A673 (cell line): ENCODE results near the gene C16orf96. TPM values are rescaled to one million over a fixed set of nuclear protein-coding genes. Genes with fewer than 3 reads are reported as not detected.

Experiments used
- BruUV-seq: library from RNA; stranded (reverse); fragments of 400-500 nt; replicated peaks from 2 replicates; lab custom pipeline; 2021; lab: Mats Ljungman, UMichigan
- CTCF ChIA-PET: fragments of 300-600 bp; sonication (Branson Sonifier 250); formaldehyde crosslinking; loops from one replicate; lab custom pipeline; 2022; ENCODE audit warnings: antibody characterized with exemption; lab: Charles Lee
- POLR2A ChIA-PET: fragments of 300-600 bp; sonication (Branson Sonifier 250); formaldehyde crosslinking; loops from one replicate; lab custom pipeline; 2022; ENCODE audit warnings: antibody characterized with exemption; ENCODE audit not compliant: low non-redundant PET; lab: Charles Lee
- DNase-seq: peaks from one replicate; pipeline ENCODE4 v3.0.0-alpha.2; 2015; ENCODE audit warnings: low spot score
- H3K27ac ChIP-seq: fragments of 200-600 bp; sonication (generic); 2 replicates; pipeline ENCODE4 v1.5.1; 2016; ENCODE audit warnings: mixed run types, low read depth, mild to moderate bottlenecking, mixed read lengths, antibody characterized with exemption, low read length; ENCODE audit not compliant: poor library complexity, severe bottlenecking
- H3K27me3 ChIP-seq: fragments of 200-600 bp; sonication (generic); replicated peaks from 2 replicates; pipeline ENCODE4 v1.6.1; 2017; ENCODE audit warnings: mixed run types, low read depth, mild to moderate bottlenecking, mixed read lengths, antibody characterized with exemption, low read length; ENCODE audit not compliant: insufficient read depth, poor library complexity
- H3K36me3 ChIP-seq: fragments of 200-600 bp; sonication (generic); 2 replicates; pipeline ENCODE4 v1.6.1; 2016; ENCODE audit warnings: mixed run types, mild to moderate bottlenecking, mixed read lengths, antibody characterized with exemption, low read length; ENCODE audit not compliant: insufficient read depth, poor library complexity, severe bottlenecking
- H3K4me1 ChIP-seq: fragments of 200-600 bp; sonication (generic); 2 replicates; pipeline ENCODE4 v1.6.1; 2017; ENCODE audit warnings: mixed run types, mild to moderate bottlenecking, mixed read lengths, antibody characterized with exemption, low read length; ENCODE audit not compliant: insufficient read depth, poor library complexity, severe bottlenecking
- H3K4me3 ChIP-seq: fragments of 200-600 bp; sonication (generic); 2 replicates; pipeline ENCODE4 v1.5.1; 2016; ENCODE audit warnings: low read depth, mixed run types, mild to moderate bottlenecking, mixed read lengths, low read length; ENCODE audit not compliant: poor library complexity, severe bottlenecking
- H3K9me3 ChIP-seq: fragments of 200-600 bp; sonication (generic); 2 replicates; pipeline ENCODE4 v1.6.1; 2016; ENCODE audit warnings: mixed run types, low read depth, mild to moderate bottlenecking, mixed read lengths, antibody characterized with exemption, low read length; ENCODE audit not compliant: poor library complexity, severe bottlenecking
- CTCF ChIP-seq: fragments of 300-800, 200-600 bp; sonication (generic); conservative IDR thresholded peaks from 2 replicates; pipeline ENCODE4 v1.5.1; 2017; ENCODE audit warnings: low read depth, mild to moderate bottlenecking, antibody characterized with exemption, low read length, moderate library complexity, mixed read lengths
- EZH2 ChIP-seq: fragments of 200-600 bp; sonication (generic); IDR thresholded peaks from 2 replicates; pipeline ENCODE4 v1.6.1; 2017; ENCODE audit warnings: borderline replicate concordance, low read depth, mild to moderate bottlenecking, mixed read lengths, antibody characterized with exemption, low read length; ENCODE audit not compliant: poor library complexity, severe bottlenecking
- intact Hi-C: fragments of 100-400 bp; cut with micrococcal nuclease; formaldehyde crosslinking; loops from one replicate; pipeline ENCODE4 v1.10.0; 2022; ENCODE audit not compliant: unreplicated experiment
- total RNA-seq: library from RNA; stranded (reverse); gene quantifications from 2 replicates; pipeline ENCODE4 v1.2.3, GENCODE V29; 2021

The C16orf96 gene
- total RNA-seq, 1 experiment from 2014 or later = not detected

DNA sequence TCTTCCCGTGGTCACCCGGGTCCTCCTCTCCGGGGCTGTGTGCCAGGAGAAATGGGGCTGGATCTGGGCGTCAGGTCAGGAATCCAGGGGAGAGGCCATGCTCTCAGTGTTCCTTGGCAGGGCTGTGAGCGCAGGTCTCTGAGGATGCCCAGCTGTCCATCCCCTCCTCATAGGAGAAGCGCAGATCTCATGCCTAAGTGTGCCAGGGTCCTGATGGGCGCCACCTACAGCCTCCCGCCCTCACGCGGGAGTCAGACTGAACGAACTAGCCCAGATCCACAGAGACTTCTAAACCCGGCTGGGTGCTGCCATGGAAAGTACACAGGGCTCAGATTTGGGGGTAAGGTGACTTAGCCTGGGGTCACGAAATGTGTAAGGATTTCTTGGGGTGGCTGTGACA lies 92.8 kb downstream of the C16orf96 start:
- no peak for DNase-seq
- H3K4me1 ChIP-seq = no peaks in the 10 kb centered on the region
- POLR2A ChIA-PET = no interaction called here
- H3K36me3 ChIP-seq = peaks cover 5% of the 10 kb centered on the region
- no peak overlapping the region for H3K27ac ChIP-seq
- CTCF ChIA-PET = no interaction called here
- no peaks in the 10 kb centered on the region for H3K27me3 ChIP-seq
- no TSS peak for BruUV-seq
- intact Hi-C loops = no loop called here
- no peak for TF ChIP-seq EZH2
- no peaks in the 10 kb centered on the region for H3K9me3 ChIP-seq
- no peak overlapping the region for H3K4me3 ChIP-seq

DNA sequence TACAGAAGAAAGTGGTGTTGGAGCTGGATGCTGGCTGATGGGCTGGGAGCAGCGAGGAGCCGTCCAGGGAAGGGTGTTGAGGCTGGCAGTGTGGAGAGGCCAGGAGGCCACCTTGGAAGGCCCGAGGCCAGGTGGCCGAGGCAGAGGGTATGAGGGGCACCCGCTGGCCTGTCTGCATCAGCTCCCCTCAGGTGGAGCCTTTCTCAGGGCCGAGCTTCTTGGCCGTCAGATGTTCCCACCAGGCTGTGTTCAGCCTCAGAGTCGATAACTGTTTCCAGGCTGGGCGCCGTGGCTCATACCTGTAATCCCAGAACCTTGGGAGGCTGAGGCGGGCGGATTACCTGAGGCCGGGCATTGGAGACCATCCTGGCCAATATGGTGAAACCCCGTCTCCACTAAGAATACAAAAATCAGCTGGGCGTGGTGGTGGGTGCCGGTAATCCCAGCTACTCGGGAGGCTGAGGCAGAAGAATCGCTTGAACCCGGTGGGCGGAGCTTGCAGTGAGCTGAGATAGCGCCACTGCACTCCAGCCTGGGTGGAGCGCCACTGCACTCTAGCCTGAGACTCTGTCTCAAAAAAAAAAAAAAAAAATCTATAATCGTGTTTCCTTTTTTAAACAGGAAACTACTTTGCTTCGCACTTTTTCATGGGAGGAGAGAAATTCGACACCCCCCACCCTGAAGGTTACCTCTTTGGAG lies 93.8 kb downstream of the C16orf96 start:
- peaks cover 7% of the 10 kb centered on the region for H3K36me3 ChIP-seq
- no peaks in the 10 kb centered on the region for H3K27me3 ChIP-seq
- H3K27ac ChIP-seq = no peak overlapping the region
- H3K4me1 ChIP-seq = no peaks in the 10 kb centered on the region
- TF ChIP-seq EZH2 (no peak), CTCF (no peak)
- no peak for DNase-seq
- POLR2A ChIA-PET = no interaction called here
- intact Hi-C loops = no loop called here
- no TSS peak for BruUV-seq
- no peaks in the 10 kb centered on the region for H3K9me3 ChIP-seq
- H3K4me3 ChIP-seq = no peak overlapping the region
- CTCF ChIA-PET = no interaction called here

Other genes with a start within 250 kb of the C16orf96 start
- 10.6 and 15.4 TPM in 2 replicates for gene GLIS2, start 240.3 kb upstream of the C16orf96 start, total RNA-seq
- 89.7 and 90.3 TPM in 2 replicates for gene PAM16, start 205.0 kb upstream of the C16orf96 start, total RNA-seq
- 5.4 and 6.6 TPM in 2 replicates for gene VASN, start 184.5 kb upstream of the C16orf96 start, total RNA-seq
- 24.4 and 31.2 TPM in 2 replicates for gene CORO7, start 139.7 kb upstream of the C16orf96 start, total RNA-seq
- 101 and 105 TPM in 2 replicates for gene DNAJA3, start 130.5 kb upstream of the C16orf96 start, total RNA-seq
- gene NMRAL1, start 81.7 kb upstream of the C16orf96 start, total RNA-seq = 85.8 and 98.8 TPM in 2 replicates
- 59.4 and 63.0 TPM in 2 replicates for gene HMOX2, start 79.9 kb upstream of the C16orf96 start, total RNA-seq
- gene CDIP1, start 17.6 kb upstream of the C16orf96 start, total RNA-seq = 12.8 and 14.4 TPM in 2 replicates
- gene UBALD1, start 58.5 kb downstream of the C16orf96 start, total RNA-seq = 36.3 and 36.5 TPM in 2 replicates
- 54.6 and 61.4 TPM in 2 replicates for gene MGRN1, start 68.5 kb downstream of the C16orf96 start, total RNA-seq
- 29.7 and 33.8 TPM in 2 replicates for gene NUDT16L1, start 137.2 kb downstream of the C16orf96 start, total RNA-seq
- gene ANKS3, start 177.9 kb downstream of the C16orf96 start, total RNA-seq = 26.9 and 30.3 TPM in 2 replicates
- gene DNAAF8, start 178.2 kb downstream of the C16orf96 start, total RNA-seq = 0.15 and 0.72 TPM in 2 replicates
- 16.8 and 19.1 TPM in 2 replicates for gene ZNF500, start 210.8 kb downstream of the C16orf96 start, total RNA-seq
- not detected in 2 replicates for gene SEPTIN12, start 232.0 kb downstream of the C16orf96 start, total RNA-seq
- gene SMIM22, start 239.0 kb downstream of the C16orf96 start, total RNA-seq = not detected in 2 replicates
- 2.9 and 3.3 TPM in 2 replicates for gene ROGDI, start 246.3 kb downstream of the C16orf96 start, total RNA-seq